SU-DHL-6 (cell line): ENCODE results near the gene VWF.

ENCODE experiments used
- EZH2phosphoT487 ChIP-seq: fragments of 200-600 bp; sonication (generic), shearing (Covaris generic); conservative IDR thresholded peaks from 2 replicates; pipeline ENCODE4 v1.6.1; 2018; ENCODE audit warnings: mild to moderate bottlenecking, antibody characterized with exemption, low read length, moderate library complexity, mixed read lengths
- TF ChIP-seq, protein P1 (sequence below): fragments of 200-600 bp; sonication (generic); IDR thresholded peaks from one replicate; pipeline ENCODE4 v1.5.1; 2017; ENCODE audit warnings: antibody characterized with exemption, mild to moderate bottlenecking, low read length, moderate library complexity; ENCODE audit not compliant: insufficient read depth, poor library complexity, severe bottlenecking

DNA sequence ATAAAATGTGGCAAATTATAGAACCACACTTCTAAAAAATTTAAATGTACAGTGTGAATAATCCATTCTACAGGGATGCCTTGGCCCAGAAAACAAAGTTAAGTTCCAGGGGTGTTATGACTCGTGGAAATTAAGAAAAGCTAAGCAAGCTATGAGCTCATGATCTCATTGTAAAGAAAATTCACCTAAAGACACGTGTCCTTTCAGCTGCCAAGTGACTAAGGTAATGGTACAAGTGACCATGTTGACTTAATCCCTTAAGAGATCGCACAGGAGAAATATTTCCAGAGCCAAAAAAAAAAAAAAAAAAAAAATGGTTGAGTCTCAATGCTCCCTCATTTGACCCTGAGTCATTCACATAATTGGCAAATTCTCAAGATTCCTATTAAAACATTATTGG is 128.0 kb downstream of the VWF start:
- TF ChIP-seq, protein P1, sequence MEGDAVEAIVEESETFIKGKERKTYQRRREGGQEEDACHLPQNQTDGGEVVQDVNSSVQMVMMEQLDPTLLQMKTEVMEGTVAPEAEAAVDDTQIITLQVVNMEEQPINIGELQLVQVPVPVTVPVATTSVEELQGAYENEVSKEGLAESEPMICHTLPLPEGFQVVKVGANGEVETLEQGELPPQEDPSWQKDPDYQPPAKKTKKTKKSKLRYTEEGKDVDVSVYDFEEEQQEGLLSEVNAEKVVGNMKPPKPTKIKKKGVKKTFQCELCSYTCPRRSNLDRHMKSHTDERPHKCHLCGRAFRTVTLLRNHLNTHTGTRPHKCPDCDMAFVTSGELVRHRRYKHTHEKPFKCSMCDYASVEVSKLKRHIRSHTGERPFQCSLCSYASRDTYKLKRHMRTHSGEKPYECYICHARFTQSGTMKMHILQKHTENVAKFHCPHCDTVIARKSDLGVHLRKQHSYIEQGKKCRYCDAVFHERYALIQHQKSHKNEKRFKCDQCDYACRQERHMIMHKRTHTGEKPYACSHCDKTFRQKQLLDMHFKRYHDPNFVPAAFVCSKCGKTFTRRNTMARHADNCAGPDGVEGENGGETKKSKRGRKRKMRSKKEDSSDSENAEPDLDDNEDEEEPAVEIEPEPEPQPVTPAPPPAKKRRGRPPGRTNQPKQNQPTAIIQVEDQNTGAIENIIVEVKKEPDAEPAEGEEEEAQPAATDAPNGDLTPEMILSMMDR, result no peak
- no peak for TF ChIP-seq EZH2phosphoT487
